Activated T-helper 1 cell treated with Interleukin-2 at 50 U/mL for 16 hours (primary cell): ENCODE results near the gene DNAJB9.

ENCODE experiments used
- DNase-seq: peaks from one replicate; pipeline ENCODE4 v3.0.0-alpha.2; 2020; ENCODE audit warnings: low read depth

Gene DNAJB9

DNA sequence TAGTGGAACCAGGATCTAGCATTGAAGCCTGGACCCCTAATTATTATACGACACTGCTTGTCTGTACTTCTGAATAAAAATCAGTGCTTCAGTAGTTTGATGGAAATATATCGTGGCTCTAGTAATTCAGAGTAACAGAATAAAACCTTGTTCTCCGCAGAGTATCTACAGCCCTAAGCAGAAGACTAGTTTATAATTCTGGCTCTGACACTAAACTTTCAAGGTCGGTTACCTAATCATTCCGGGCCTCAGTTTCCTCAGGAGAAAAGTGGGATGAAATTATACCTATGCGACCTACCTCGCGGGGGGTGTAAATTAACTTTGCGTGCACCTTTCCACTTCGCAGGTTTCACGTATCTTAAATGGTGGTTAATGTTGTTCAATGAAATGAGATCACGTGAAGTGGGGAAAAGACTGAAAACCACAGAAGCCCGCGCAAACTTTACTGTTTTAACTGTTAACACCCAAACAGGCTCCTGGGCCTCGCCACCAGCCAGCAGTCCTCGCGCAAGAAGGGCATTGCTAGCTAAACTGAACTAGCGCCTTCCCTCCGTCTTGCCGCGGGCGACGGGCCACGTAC lies 783 bp upstream of the DNAJB9 start:
- DNase-seq, result no peak

DNA sequence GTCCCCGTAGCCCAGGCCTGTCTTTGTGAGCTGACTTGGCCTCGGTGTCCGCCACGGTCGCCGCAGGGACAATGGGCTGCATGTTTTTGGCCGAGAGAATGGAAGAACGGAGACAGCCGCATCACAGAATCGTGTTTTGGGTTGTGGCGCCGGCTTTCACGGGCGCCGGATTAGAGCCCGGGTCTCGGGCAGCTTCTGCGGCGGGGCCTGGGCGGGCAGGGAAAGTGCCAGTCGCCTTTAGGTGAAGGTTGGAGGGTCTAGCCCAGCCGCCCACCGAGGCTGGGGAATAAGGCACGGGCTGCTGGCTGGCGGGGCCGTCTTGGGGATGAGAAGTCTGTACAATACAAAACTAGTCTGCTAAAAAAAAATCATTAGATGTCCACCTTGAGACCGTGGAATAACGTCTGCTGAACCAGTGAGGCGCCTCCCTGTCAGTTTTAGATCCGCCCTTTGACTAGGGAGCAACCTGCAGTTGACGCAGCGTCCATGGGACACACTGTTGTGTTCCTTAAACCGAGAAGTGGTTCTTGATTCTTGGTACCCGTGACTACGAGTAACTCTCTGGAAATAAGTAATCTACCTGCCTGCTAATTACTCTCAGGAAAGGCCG lies 577 bp downstream of the DNAJB9 start:
- DNase-seq, result peak; percentile 17

DNA sequence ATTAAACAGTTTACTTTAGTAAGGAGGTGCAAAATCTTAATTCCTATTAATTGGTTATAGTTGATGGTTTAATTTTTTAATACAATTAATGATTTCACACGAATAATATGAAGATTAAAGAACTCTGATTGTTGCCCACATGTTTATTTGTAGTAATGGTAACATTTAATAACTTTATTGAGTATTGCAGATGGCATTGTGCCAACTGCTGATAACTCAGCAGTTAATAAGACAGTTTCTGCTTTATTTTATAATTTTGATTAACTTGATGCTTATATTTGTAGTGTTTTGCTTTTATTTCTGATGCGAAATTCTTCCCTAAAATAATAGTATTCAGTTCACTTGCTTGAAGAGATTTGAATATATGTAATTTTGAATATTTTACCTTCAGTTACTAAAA lies 2.8 kb downstream of the DNAJB9 start:
- DNase-seq, result no peak

DNA sequence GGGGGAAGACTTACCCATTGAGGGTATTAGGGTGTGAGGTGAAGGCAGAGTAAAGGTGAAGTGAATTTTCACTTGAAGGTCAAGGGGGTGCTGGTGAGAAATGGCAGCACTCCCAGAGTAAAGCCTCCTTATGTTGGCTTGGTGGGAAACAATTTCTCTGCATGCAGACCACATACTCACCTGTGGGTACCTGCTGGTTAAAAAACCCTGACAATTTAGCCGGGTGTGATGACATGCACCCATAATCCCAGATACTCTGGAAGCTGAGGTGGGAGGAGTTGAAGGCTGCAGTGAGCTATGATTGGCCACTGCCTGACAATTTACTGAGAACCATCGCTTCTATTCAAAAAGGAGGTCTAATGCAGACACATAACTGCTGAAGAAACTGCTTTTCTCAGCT lies 5.5 kb downstream of the DNAJB9 start:
- no peak for DNase-seq

DNA sequence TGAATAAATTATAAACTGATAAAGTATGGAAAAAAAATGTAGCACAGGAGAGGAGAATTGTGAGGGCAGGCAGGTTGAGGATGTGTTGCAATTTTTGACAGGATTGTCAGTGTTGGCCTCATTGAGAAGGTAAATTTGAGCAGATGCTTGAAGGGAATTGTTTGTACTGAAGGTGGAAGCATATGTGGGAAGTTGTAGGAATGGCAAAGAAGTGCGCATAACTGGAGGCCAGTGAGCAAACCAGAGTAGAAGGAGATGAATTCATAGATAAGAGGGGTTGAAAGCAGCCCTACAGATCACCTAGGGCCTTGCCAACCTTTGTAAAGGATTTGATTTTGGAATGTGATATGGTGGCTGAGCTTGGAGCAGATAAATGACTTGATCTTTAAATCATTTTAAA lies 6.4 kb downstream of the DNAJB9 start:
- no peak for DNase-seq

DNA sequence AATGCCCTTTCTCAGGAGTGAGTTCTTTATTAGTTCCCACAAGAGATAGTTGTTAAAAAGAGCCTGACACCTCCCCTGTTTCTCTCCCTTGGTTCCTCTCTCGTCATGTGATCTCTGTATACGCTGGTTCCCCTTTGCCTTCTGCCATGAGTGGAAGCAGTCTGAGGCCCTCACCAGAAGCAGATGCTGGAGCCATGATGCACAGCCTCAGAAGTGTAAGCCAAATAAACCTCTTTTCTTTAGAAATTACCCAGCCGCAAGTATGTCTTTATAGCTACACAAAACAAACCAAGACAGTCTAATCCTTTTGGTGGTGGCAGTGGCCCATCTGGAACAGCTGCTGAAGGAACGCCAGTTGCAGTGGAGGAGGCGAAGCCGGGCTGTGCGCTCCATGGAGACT lies 9.3 kb downstream of the DNAJB9 start:
- no peak for DNase-seq

DNA sequence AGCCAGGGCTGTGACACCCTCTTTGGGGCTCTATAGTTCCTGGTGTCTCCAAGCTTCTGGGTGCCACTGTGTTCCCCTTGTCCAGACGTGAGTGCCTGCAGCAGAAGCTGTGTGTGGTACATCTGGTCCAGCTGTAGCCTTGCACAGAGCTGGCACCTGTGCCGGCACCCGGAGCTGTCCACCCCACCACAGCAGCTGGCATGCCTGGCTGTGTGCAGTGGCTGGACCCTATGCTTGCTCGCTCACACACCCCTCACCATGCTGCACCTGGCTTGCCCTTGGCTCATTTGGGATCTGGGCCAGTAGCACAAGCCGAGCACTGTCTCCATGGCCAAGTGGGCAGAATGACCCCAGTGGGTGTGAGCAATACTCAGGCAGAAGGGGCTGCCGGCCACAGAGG lies 10.6 kb downstream of the DNAJB9 start:
- no peak for DNase-seq

DNA sequence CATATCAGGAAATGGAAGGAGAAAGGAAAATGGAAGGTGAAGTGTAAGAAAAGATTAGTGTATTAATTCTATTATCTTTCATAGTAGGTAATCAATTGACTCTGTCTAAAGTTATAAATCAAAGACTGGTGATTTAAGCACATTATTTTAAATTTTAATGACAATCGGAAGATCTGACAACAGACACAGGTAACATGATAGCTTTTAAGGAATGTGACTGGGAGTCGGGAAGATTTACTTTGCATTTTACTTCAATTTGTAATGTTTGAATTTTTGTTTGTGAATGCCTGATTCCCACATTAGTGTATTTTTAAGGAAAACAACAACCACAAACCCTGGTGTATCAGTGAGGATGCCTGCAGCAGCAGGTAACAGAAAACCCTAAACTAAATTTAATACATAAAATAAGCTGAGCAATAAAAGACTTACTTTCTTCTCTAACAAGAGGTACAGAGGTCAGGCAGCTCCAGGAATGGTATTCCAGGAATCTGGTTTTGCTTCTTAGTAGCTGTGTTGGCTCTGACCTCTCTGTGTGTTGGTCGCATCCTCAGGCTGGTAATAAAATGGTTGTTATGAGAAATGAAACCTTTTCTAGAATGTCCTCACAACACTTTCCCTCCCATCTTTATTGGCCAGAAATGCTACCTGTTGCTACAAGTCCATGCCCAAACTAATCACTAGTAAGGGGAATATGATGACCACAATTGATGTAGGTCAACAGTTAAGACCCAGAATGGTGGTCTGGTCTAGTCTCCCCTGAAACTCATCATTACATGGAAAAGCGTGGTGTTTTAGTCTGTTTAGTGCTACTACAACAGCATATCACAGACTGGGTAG lies 12.2 kb downstream of the DNAJB9 start:
- DNase-seq, result no peak

DNA sequence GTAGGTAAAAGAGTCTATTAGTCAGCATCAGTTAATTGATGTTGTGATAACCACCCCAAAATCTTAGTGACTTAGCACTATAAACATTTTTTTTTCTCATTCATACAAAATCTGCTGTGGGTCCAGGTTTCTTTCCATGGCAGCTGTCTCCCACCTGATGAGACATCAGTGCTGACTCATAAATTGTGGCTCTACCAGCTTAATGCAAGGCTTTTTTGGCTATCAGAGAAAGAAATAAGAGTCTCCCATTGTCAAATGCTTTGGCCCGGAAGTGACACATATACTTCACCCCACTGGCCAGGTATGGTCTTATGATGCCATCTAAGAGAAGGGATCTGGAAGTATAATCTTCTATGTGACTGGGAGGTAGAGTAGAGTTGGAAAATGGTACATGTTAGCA lies 14.5 kb downstream of the DNAJB9 start:
- DNase-seq, result no peak

DNA sequence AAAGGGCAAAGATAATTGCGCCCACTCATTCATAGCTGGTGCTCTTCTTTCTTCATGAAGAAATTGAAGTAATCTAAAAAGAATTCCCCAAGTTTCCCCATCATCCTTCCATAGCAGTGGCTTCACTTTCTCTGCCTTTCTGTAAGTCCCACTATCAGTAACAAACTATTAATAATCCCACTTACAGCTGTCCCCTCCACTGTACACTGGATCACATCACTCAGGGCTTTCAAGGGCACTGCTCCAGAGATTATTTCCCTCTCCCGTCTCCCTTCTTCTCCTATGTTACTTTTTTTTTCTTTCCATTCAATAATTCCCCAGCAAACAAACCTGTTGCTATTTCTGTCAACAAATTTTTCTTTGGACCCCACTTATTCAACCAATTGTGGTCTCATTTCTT lies 16.2 kb downstream of the DNAJB9 start:
- no peak for DNase-seq

DNA sequence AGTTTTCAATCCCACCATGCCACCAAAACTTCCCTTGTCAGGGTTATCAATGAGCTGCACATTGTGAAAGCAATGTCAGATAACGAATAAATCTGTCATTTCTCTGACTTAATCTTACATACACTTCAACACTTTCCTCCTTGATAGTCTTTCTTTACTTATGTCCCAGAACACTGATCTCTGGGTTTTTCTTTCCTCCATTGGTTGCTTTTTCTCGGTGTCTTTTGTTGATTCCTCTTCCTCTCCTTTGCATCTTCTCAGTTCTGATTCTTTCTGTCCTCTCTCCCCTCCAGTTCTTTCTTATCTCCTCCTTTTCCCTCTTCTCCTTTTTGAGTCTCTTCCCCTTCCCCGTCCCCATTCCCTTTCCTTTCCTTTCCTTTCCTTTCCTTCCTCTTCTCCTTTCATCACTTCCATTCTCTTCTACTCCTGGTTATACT lies 16.6 kb downstream of the DNAJB9 start:
- DNase-seq, result no peak

DNA sequence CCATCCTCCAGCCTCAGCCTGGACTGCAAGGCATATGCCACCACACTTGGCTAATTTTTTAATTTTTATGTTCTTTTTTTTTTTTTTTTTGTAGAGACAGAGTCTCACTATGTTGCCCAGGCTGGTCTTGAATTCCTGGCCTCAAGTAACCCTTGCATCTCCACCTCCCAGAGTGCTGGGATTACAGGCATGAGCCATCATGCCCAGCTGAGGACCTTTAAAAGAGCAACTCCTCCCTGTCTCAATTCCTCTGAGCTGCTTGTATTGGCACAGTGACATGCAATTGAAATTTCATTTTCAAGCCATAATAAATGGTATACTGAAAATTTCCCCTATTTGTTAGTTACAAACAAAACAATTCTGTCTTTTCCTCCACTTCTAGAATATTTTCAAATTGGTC lies 19.5 kb downstream of the DNAJB9 start:
- no peak for DNase-seq

DNA sequence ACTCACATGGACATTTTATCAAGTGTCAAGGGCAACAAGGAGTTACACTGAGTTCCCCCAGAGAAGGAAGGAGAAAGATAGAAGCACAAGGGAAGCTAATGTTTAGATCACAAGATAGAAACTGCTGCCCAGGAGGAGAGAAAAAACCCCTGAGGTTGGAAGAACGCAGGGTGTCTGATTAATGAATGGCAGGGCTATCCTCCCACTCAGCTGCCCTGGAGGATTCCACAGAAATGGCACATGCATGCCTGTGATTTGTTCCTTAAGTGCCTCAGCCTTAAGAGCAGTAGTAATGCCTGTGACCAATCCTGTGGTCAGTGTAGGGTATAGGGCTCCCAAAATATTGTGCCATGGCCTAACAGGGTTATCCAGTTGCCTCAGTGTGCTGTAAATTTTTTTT lies 20.2 kb downstream of the DNAJB9 start:
- DNase-seq, result no peak

DNA sequence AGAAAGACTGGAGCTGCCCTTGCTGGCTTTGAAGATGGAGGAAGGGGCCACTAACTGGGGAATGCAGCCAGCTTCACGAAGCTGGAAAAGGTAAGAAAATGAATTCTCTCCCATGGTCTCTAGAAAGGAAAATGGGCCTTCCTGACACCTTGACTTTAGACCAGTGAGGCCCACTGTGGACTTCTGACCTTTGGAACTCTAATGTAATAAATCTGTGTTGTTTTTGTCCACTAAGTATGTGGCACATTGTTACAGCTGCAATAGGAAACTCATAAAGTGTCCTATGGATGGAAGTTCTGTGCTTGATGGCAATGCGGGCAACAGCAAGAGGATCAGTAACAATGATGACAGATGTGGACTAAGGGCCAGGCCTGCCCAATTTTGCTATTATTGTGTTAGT lies 20.9 kb downstream of the DNAJB9 start:
- DNase-seq, result no peak

DNA sequence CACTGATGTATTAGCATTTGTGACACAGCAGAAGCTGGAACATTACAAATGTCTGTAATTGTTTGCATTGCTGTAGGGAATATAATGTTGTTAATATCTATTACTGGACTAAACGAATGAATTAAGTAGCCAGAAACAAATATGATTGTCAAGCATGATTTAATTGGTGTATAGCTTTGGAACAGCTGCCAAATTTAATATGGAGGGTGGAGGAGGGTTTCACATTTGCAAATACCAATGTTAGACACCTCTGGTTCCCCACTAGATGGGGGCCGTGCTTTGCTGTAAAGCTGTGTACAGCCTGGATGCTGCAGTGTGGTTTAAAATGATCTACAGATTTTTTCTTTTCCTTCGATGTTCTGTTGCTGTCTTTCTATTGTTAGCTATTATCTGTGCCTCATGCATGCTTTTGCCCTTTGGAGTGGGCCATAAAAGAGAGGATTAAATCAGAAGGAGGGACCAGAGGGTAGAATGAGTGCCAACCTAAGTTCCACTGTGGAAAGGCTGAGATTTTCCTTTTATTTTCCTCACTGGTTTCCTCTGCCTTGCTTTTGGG lies 23.1 kb downstream of the DNAJB9 start:
- DNase-seq, result no peak

DNA sequence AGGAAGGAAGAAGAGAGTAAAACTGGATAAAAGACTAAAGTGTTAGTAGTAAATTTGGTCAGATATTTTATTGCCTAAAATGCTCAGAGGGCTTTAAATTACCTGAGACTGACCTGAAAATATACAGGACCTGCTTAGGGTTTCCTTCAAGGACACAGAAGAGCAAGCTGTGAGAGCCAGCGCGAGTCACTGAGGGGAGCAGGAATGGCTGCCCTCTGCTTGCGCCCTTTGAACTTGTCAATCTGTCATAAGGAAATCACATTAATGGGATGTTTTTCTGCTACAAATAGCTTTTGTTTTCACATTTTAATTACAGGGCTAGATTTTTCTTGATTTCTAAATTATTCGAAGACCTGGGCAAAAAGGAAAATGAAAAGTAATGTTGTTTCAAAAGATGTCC lies 26.9 kb downstream of the DNAJB9 start:
- no peak for DNase-seq

DNA sequence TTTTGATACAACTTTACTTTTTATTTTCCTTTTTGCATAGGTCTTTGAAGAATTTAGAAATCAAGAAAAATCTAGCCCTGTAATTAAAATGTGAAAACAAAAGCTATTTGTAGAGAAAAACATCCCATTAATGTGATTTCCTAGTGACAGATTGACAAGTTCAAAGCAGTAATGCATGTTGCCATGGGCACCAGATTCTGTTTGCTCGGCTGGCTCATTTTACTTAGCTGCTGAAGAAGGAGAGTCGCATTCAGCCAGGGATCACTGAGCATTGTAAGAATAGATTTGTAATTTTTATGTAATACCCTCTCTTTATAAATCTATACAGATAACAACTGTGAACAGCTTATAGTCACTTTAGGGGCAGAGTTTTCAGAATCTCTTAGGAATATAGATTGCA lies 28.5 kb downstream of the DNAJB9 start:
- no peak for DNase-seq

DNA sequence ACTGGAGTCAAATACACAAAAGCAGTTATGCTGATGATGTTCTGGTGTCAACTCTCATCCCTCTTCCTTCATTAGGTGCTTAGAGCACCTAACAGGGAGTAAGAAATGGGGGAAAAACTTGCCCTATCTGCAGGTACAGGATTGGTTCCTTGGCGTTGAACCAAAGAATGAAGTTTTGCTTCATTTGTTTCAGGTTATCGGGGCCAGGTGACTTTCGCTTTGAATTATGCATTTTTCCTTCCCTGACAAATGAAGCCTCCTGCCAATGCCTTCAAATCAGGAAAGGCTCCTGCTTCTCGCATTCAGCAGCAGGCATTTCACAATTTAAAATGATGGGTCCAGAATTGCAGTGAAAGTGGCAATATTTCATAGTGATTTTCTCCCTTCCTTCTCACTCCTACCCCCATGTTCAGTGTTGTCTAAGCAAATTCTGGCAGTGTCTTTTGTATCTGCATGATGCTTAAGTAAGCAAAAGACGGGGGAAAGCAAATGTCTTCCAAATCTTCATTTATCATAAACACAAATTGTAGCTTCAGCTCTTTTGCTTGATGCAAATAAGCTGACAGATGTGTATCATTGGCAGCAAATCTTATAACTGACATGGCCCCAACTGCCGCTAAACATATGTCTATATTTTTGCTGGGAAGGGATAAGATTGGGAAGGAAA lies 29.4 kb downstream of the DNAJB9 start:
- no peak for DNase-seq

DNA sequence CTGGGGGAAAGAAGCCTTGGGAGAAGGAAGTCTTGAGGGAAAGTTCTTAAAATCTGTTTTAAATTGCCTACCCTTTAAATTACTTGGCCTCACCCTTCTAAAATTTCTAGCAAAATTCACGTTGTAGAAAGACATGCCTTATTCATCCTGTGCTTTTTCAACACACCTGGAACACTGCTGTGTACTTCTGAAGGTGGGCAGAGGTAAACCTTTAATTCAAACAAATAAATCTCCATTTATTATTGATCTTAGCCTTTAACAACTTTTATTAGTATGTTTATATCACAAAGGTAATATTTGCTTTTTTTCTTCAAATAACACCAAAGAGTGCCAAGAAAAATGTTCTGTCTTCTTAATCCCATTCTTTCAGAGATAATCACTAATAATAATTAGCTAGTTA lies 30.7 kb downstream of the DNAJB9 start:
- no peak for DNase-seq

DNA sequence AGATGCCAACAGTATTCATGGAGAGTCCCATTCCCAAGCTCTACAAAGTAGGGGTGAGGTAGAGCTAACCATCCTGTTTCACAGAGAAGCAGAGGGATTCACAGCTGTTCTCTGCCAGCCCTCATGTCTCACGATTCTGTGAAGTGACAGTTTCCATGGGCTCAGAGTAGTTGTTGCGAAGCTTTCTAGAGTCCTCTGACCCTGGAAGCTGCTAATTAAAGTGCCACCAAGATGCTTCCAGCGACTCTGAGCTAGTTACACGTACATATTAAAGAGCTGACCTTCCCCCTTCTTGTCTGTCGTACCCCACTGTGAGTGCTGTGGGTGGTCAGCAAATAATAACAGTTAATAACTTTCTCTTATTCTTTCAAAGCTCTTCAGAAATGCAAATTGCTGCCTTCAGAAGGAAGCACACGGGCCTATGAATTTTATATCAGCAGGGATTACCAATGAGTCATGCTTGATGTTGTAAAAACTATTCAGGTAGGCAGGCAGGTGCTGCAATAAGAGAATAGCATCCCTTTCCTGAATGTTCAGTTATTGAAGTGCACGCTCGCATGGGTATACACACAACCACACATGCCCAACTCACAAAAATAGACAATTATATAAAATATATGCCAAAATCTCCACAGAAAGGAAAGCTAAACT lies 34.1 kb downstream of the DNAJB9 start:
- DNase-seq, result no peak

DNA sequence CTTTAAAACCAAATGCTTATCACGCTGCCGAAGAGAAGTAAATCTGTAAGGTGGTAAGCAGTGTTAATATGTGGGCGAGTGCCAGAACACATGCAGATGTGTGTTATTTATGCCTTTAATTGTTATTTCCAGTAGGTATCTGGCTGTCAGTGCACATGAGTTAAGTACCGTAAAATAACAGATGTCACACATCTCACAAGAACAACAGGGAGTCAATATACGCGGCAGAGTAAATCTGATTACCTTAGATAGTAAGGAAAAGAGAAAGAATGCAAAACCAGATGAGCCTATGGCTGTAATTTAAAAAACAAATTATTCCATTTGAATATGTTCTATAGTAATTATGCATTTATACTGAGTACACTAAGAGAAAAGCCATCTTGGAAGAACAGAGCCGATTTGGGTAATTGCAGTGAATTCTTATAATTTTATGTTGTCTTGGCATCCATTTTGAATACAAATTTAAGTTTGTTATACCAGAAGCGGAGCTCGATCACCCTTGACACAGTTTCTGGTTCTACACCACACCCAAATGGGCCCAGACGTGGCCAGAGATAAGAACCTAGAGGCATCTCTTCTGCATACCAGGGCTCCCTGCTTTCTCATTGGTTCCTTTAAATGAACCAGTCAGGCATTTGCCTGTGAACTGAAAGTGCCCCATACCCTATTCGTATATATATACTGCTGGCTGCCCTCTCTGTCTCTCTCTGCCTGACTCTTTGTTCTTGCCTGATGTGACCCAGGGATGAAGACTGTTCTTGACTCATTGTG lies 34.8 kb downstream of the DNAJB9 start:
- DNase-seq, result no peak
